ENCODE data around the gene RBFOX2. TPM values are rescaled to one million over a fixed set of nuclear protein-coding genes. Genes with fewer than 3 reads are reported as not detected.

Gene RBFOX2
- total and polyA plus RNA-seq, 2 donors (not counting 3 experiments of a cell fraction or from before 2014, with no cell fraction given) = 125 to 142 TPM

DNA sequence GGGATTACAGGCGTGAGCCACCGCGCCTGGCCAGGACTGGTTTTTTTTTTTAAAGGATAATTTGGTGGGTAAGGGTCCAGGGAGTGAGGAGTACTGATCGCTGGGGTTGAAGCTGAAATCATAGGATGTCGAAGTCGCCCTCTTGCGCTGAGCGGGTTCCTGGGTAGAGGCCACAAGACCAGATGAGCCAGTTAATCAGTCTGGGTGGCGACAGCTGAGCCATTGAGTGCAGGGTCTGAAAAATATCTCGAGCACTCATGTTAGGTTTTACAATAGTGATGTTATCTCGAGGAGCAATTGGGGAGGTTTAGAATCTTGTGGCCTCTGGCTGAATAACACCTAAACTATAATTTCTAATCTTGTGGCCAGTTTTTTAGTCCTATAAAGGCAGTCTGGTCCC lies 303.1 kb downstream of the RBFOX2 start:
- Histone ChIP-seq H3K4me3 (replicated peaks in 1 of 3; ENCODE audit: insufficient read depth in 1 of 3, low read depth in 1 of 3, low read length in 3 of 3) (no peak overlapping the region), H3K27me3 (ENCODE audit: control insufficient read depth in 2 of 2, insufficient read depth in 2 of 2, low read length in 2 of 2) (no peaks in the 10 kb centered on the region), H3K4me2 (ENCODE audit: insufficient read depth, low read length) (no peak overlapping the region), H2AFZ (ENCODE audit: low read depth, low read length) (no peak overlapping the region), H3K36me3 (ENCODE audit: control insufficient read depth in 2 of 2, extremely low read depth in 1 of 2, insufficient read depth in 2 of 2, low read length in 2 of 2) (no peaks in the 10 kb centered on the region), H3K9ac (replicated peaks; ENCODE audit: extremely low read depth, insufficient read depth, low read length) (no peak overlapping the region), H3K4me1 (ENCODE audit: control insufficient read depth, extremely low read depth, insufficient read depth, low read length) (no peaks in the 10 kb centered on the region), H3K79me2 (ENCODE audit: control insufficient read depth, insufficient read depth, low read length) (no peaks in the 10 kb centered on the region), H3K9me3 (replicated peaks; ENCODE audit: control insufficient read depth, insufficient read depth, low read length) (no peaks in the 10 kb centered on the region), H3K27ac (ENCODE audit: insufficient read depth, low read depth, low read length) (no peak overlapping the region), H3K9me1 (replicated peaks; ENCODE audit: control insufficient read depth, extremely low read depth, insufficient read depth, low read length) (no peaks in the 10 kb centered on the region), H4K20me1 (replicated peaks; ENCODE audit: control insufficient read depth, extremely low read depth, insufficient read depth, low read length) (no peaks in the 10 kb centered on the region)
- no peak for TF ChIP-seq POLR2AphosphoS5 (IDR thresholded peaks at IDR 0.05; ENCODE audit: insufficient read depth, low read depth, low read length)
- TF ChIP-seq, protein P1, sequence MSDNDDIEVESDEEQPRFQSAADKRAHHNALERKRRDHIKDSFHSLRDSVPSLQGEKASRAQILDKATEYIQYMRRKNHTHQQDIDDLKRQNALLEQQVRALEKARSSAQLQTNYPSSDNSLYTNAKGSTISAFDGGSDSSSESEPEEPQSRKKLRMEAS (IDR thresholded peaks at IDR 0.05; ENCODE audit: insufficient read depth, insufficient read length) = no peak
- no peak for TF ChIP-seq GATA2 (IDR thresholded peaks at IDR 0.05; ENCODE audit: insufficient read depth, insufficient read length, low read depth, low read length)
- TF ChIP-seq FOS (IDR thresholded peaks at IDR 0.05; ENCODE audit: borderline replicate concordance, insufficient read depth, low read length) = no peak
- no peak for TF ChIP-seq EZH2 (IDR thresholded peaks at IDR 0.05; ENCODE audit: borderline replicate concordance, low read depth, low read length, severe bottlenecking)
- TF ChIP-seq MYC (IDR thresholded peaks at IDR 0.05; ENCODE audit: low read depth, low read length) = no peak
- TF ChIP-seq JUN (IDR thresholded peaks at IDR 0.05; ENCODE audit: borderline replicate concordance, insufficient read depth, insufficient read length, low read depth) = no peak
- TF ChIP-seq, protein P2, sequence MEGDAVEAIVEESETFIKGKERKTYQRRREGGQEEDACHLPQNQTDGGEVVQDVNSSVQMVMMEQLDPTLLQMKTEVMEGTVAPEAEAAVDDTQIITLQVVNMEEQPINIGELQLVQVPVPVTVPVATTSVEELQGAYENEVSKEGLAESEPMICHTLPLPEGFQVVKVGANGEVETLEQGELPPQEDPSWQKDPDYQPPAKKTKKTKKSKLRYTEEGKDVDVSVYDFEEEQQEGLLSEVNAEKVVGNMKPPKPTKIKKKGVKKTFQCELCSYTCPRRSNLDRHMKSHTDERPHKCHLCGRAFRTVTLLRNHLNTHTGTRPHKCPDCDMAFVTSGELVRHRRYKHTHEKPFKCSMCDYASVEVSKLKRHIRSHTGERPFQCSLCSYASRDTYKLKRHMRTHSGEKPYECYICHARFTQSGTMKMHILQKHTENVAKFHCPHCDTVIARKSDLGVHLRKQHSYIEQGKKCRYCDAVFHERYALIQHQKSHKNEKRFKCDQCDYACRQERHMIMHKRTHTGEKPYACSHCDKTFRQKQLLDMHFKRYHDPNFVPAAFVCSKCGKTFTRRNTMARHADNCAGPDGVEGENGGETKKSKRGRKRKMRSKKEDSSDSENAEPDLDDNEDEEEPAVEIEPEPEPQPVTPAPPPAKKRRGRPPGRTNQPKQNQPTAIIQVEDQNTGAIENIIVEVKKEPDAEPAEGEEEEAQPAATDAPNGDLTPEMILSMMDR (IDR thresholded peaks at IDR 0.05; ENCODE audit: extremely low read depth in 1 of 2, insufficient read depth in 1 of 2, low read depth in 1 of 2, low read length in 2 of 2) = no peak
- TF ChIP-seq POLR2A (IDR thresholded peaks at IDR 0.05; ENCODE audit: low read depth, low read length) = no peak
- ChIA-PET POLR2A (no interaction called here), CTCF (no interaction called here)
- intact Hi-C loops (cut with micrococcal nuclease) (no loop called here), dilution Hi-C loops (cut with MboI; ENCODE audit: extremely low pct_ligation_motif_present, low sequenced_read_pairs) (no loop called here)
- FAIRE-seq (no peak), DNase-seq (ENCODE audit: low read depth, low spot score) (no peak)
- no TSS peak for BruUV-seq (replicated peaks)
